ENCODE measurements around the gene INTS11. TPM values are rescaled to one million over a fixed set of nuclear protein-coding genes. Genes with fewer than 3 reads are reported as not detected.

INTS11 gene
- total and polyA plus RNA-seq, 2 experiments from 2014 or later: 102 to 161 TPM

GRCh38 chr1:1312450-1313314 is 11.8 kb downstream of the INTS11 start:
- Histone ChIP-seq H3K4me2 (no peak overlapping the region), H3F3A (replicated peaks; ENCODE audit: low read depth) (peaks cover 19% of the 10 kb centered on the region), H3K27me3 (ENCODE audit: insufficient read depth) (no peaks in the 10 kb centered on the region), H2AFZ (no peak overlapping the region), H3K27ac (ENCODE audit: low read depth) (no peak overlapping the region), H3K79me2 (replicated peaks; ENCODE audit: insufficient read depth) (peaks cover 18% of the 10 kb centered on the region), H3K9me2 (ENCODE audit: insufficient read depth) (no peaks in the 10 kb centered on the region), H4K20me1 (replicated peaks; ENCODE audit: insufficient read depth) (peaks cover 15% of the 10 kb centered on the region; the same call in 1 of the 2 replicates), H3K36me3 (ENCODE audit: insufficient read depth) (peaks cover 8% of the 10 kb centered on the region; the same call in 1 of the 2 replicates), H3K4me3 (no peak overlapping the region), H3K4me1 (ENCODE audit: insufficient read depth) (peaks cover 4% of the 10 kb centered on the region; the same call in 1 of the 2 replicates)
- H3K36me3 Mint-ChIP-seq (ENCODE audit: low read depth): peaks cover 42% of the 10 kb centered on the region
- no peak for ATAC-seq
- H3K27me3 Mint-ChIP-seq (ENCODE audit: insufficient read depth, low read depth, poor library complexity): peaks cover 22% of the 10 kb centered on the region
- H3K4me1 Mint-ChIP-seq: peaks cover 18% of the 10 kb centered on the region
- H3K4me3 Mint-ChIP-seq: no peak overlapping the region
- H3K27ac Mint-ChIP-seq: no peak overlapping the region
- TF ChIP-seq JUNB (IDR thresholded peaks at IDR 0.05; ENCODE audit: unreplicated experiment): no peak
- peak; percentile 2 for DNase-seq (ENCODE audit: low spot score)
- H3K9me3 Mint-ChIP-seq: no peaks in the 10 kb centered on the region; the same call in 2 of the 3 replicates

- no peak for DNase-seq (ENCODE audit: low spot score)
- peaks cover 19% of the 10 kb centered on the region for H3F3A ChIP-seq (replicated peaks; ENCODE audit: low read depth)
- no peaks in the 10 kb centered on the region; the same call in 2 of the 3 replicates for H3K9me3 Mint-ChIP-seq
- H3K27ac ChIP-seq (ENCODE audit: low read depth): no peak overlapping the region
- no peak overlapping the region for H3K4me3 Mint-ChIP-seq
- peaks cover 9% of the 10 kb centered on the region; the same call in 1 of the 2 replicates for H3K79me2 ChIP-seq (replicated peaks; ENCODE audit: insufficient read depth)
- H3K4me1 ChIP-seq (ENCODE audit: insufficient read depth): peaks cover 4% of the 10 kb centered on the region; the same call in 1 of the 2 replicates
- peaks cover 21% of the 10 kb centered on the region for H3K4me1 Mint-ChIP-seq
- H3K4me3 ChIP-seq: no peak overlapping the region
- H3K27me3 ChIP-seq (ENCODE audit: insufficient read depth): no peaks in the 10 kb centered on the region
- H3K27ac Mint-ChIP-seq: no peak overlapping the region
- no peak for ATAC-seq
- H3K36me3 ChIP-seq (ENCODE audit: insufficient read depth): peaks cover 8% of the 10 kb centered on the region; the same call in 1 of the 2 replicates
- H3K36me3 Mint-ChIP-seq (ENCODE audit: low read depth): peaks cover 36% of the 10 kb centered on the region
- peaks cover 27% of the 10 kb centered on the region for H3K27me3 Mint-ChIP-seq (ENCODE audit: insufficient read depth, low read depth, poor library complexity)
- TF ChIP-seq ZNF114 (CRISPR knock-in tag; IDR thresholded peaks at IDR 0.05) (no peak), CTCF (conservative IDR thresholded peaks at IDR 0.05; ENCODE audit: low read depth in 2 of 2) (no peak), POLR2AphosphoS5 (IDR thresholded peaks at IDR 0.05; ENCODE audit: low read depth) (no peak), ZNF331 (CRISPR knock-in tag; IDR thresholded peaks at IDR 0.05; ENCODE audit: low read depth) (no peak), JUNB (IDR thresholded peaks at IDR 0.05; ENCODE audit: unreplicated experiment) (no peak), CREB1 (CRISPR knock-in tag; IDR thresholded peaks at IDR 0.05; ENCODE audit: low read depth) (no peak), ETS1 (IDR thresholded peaks at IDR 0.05) (no peak), NANOG (IDR thresholded peaks at IDR 0.05; ENCODE audit: borderline replicate concordance) (no peak), EZH2phosphoT487 (IDR thresholded peaks at IDR 0.05; ENCODE audit: unreplicated experiment) (no peak)
- no peak overlapping the region for H3K4me2 ChIP-seq
- peaks cover 13% of the 10 kb centered on the region; the same call in 1 of the 2 replicates for H4K20me1 ChIP-seq (replicated peaks; ENCODE audit: insufficient read depth)
- H3K9me2 ChIP-seq (ENCODE audit: insufficient read depth): no peaks in the 10 kb centered on the region
- H2AFZ ChIP-seq: no peak overlapping the region
These were observed 13.1 kb downstream of the INTS11 start for GRCh38 chr1:1311107-1312104.

Data from GM23338 (cell line).